Large intestine (tissue), 3 donors: ENCODE data around the gene GGTLC2. TPM values are rescaled to one million over a fixed set of nuclear protein-coding genes. Genes with fewer than 3 reads are reported as not detected.
"Not testable (repeated sequence)": the region's sequence is repeated elsewhere in the genome, so short reads cannot be mapped to it uniquely, and the experiment has no call there.

ENCODE experiments used
- DNase-seq, 2 donors: peaks; one replicate each; pipeline versions ENCODE4 v3.0.0 to v3.0.0-alpha.2; 2013
- H3K27ac ChIP-seq: one replicate; pipeline ENCODE4 v1.5.1; 2013; ENCODE audit warnings: low read length
- H3K27me3 ChIP-seq: 2 replicates; pipeline ENCODE4 v1.6.1; 2013; ENCODE audit warnings: low read length; ENCODE audit not compliant: control insufficient read depth, insufficient read depth
- H3K36me3 ChIP-seq: 2 replicates; pipeline ENCODE4 v1.6.1; 2013; ENCODE audit warnings: low read length; ENCODE audit not compliant: control insufficient read depth, insufficient read depth
- H3K4me1 ChIP-seq: one replicate; pipeline ENCODE4 v1.6.1; 2013; ENCODE audit warnings: low read length; ENCODE audit not compliant: control insufficient read depth, insufficient read depth
- H3K4me3 ChIP-seq: one replicate; pipeline ENCODE4 v1.5.1; 2013; ENCODE audit warnings: low read length
- H3K9me3 ChIP-seq: one replicate; pipeline ENCODE4 v1.6.1; 2013; ENCODE audit warnings: mild to moderate bottlenecking, low read depth, low read length, moderate library complexity; ENCODE audit not compliant: control insufficient read depth
- WGBS: methylation state at CpG from one replicate; pipeline ENCODE4 v1.1.5; 2013; ENCODE audit warnings: low lambda C conversion rate; ENCODE audit not compliant: insufficient coverage; 5-methylcytosine and 5-hydroxymethylcytosine counted together
- polyA plus RNA-seq: library from polyadenylated mRNA; unstranded; fragments of 120-200 nt; gene quantifications from one replicate; pipeline ENCODE4 v1.2.1, GENCODE V29; 2013

GGTLC2 gene
- polyA plus RNA-seq, 1 donor, result not detected

DNA sequence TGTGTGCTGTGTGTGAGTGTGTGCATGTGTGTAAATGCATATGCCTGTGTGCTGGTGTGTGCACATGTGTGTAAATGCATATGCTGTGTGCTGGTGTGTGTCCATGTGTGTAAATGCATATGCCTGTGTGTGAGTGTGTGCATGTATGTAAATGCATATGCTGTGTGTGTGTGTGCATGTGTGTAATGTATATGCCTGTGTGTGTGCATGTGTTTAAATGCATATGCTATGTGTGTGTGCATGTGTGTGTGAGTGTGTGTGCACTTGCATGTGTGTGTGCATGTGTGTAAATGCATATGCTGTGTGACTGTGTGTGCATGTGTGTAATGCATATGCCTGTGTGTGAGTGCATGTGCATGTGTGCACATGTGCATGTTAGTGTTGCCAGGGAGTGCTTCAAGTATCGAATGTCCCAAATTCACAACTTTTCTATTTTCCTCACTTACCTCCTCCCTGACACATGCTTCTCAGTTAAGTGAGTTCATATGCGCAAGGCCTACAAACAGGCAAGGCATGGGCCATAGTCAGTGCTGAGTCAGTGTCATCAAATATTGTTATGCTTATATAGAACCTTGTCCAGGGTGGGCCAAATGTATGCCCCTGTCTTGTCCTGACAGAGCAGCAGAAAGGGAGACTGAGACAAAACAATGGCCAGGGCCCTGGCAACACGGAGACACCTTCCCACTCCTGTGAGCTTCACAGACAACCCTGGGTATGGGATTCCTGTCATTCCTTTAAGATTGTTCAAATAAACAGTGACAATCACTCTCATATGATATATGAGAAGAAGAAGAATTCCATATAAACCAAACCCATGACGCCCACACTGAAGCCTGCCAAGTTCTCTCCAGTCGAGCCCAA lies 38.6 kb downstream of the GGTLC2 start:
- Histone ChIP-seq H3K36me3 (no peaks in the 10 kb centered on the region), H3K4me1 (peaks cover 62% of the 10 kb centered on the region), H3K27ac (no peak overlapping the region), H3K27me3 (no peaks in the 10 kb centered on the region), H3K9me3 (no peaks in the 10 kb centered on the region), H3K4me3 (no peak overlapping the region)
- no CpG with 5 or more reads among the region's 5 CpGs for WGBS
- no peak for DNase-seq

DNA sequence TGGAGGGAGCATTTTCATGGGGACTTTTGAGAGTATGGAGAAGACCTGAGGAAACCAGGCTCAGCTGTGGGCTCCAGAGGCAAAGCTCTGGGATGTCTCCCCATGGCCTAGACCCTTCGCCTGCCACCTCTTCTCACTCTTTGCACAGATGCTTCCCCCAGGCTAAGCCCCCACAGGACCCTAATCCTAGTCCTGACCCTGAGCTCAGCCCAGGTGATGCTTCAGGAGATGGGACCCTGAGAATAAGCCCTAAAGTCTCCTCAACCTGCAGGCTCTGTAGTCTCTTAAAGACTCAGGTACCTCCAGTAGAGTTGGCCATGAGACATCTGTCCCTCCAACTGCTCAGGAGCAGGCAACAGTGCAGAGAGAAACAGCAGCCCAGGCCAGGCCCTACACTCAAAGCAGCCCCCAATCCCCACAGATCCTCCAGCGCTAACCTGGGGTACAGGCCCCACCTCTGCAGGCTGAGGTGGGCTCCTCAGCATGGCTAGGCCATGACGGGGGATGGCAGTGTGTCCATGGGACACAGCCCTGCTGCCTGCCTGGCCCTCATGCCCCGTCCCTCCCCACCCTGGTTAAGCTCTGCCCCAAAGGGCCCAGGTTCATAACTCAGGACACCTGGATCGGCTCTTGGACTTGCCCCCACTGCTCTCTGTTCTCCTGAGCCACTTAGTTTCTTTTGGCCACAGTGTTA lies 39.4 kb downstream of the GGTLC2 start:
- no peak overlapping the region for H3K27ac ChIP-seq

DNA sequence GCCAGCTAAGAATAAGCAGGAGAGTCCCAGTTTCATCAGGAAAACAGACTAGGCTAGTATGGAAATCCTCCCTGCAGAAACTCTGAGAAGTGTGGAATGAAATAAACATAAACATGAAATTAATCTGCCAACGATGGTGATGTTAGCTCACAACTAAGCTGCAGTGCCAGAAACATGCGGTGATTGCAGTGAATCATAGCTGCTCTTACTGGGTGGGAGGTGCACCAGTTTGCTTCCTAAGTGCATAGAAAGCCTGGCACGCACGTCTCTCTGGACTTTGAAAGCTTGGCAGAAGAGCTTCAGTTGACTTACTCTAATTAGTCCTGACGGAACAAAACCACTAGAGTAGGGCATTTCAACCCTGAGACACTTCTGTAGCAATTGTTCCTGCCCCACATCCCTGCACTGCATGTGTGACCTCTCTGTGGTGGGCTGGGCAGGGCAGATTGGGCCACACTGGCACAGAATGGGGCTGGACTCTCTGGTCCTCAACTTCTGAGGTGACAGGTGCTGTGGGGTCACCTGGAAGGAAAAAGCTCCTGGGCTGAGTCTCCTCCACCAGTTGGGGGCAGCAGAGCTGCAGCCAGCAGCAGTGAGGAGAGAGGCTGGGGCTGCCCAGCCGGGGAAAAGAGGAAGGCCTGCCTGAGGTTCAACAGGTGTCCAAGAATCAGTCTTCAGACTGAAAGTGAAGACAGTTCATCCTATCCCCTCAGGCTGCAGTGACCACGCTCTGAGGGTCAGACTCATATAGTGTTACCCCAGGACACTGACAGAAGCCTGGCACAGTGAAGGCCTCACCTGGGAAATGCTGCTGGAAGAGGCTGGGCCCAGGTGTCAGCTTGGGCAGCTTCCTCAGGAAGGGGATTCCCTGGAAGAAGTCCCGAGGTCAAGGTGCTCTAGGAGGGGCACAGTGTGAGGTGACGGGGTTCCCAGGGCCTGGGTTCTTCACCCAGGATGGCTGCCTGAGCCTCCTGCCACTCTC lies 40.5 kb downstream of the GGTLC2 start:
- peak overlapping the region; percentile 50 for H3K27ac ChIP-seq
- H3K9me3 ChIP-seq, result no peaks in the 10 kb centered on the region
- H3K4me1 ChIP-seq, result peaks cover 53% of the 10 kb centered on the region
- no CpG with 5 or more reads among the region's 9 CpGs for WGBS
- no peak overlapping the region for H3K4me3 ChIP-seq
- H3K27me3 ChIP-seq, result no peaks in the 10 kb centered on the region
- H3K36me3 ChIP-seq, result no peaks in the 10 kb centered on the region
- DNase-seq, result peak in 1 of 2 donors; percentile 35

More for the DNA sequence above, 39.4 kb downstream of the GGTLC2 start:
- DNase-seq, result no peak
- no CpG with 5 or more reads among the region's 5 CpGs for WGBS
- H3K9me3 ChIP-seq, result no peaks in the 10 kb centered on the region
- H3K36me3 ChIP-seq, result no peaks in the 10 kb centered on the region
- H3K4me3 ChIP-seq, result no peak overlapping the region
- no peaks in the 10 kb centered on the region for H3K27me3 ChIP-seq
- peaks cover 62% of the 10 kb centered on the region for H3K4me1 ChIP-seq

DNA sequence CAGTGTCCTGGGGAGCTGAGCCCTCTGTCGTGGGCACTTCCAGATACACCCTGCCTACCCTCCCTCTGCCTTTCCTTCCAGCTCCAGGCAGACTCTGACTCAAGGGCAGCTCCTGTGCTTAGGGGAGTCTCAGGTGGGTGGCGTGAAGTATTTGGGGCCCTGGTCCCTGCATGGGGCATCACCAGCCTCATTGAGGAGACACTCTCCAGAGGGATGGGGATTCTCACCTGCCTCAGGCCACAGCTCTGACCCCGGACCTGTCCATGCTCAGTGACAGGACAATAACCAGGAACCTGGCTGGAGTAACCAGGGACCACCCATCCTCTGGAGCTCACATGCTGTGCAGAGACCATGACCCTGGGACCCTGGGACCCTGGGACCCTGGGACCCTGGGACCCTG lies 41.2 kb downstream of the GGTLC2 start:
- H3K4me3 ChIP-seq, result no peak overlapping the region
- no peaks in the 10 kb centered on the region for H3K27me3 ChIP-seq
- H3K4me1 ChIP-seq, result peaks cover 46% of the 10 kb centered on the region
- no peak for DNase-seq
- no peak overlapping the region for H3K27ac ChIP-seq
- no CpG with 5 or more reads among the region's 3 CpGs for whole genome bisulfite sequencing
- no peaks in the 10 kb centered on the region for H3K9me3 ChIP-seq
- H3K36me3 ChIP-seq, result no peaks in the 10 kb centered on the region

DNA sequence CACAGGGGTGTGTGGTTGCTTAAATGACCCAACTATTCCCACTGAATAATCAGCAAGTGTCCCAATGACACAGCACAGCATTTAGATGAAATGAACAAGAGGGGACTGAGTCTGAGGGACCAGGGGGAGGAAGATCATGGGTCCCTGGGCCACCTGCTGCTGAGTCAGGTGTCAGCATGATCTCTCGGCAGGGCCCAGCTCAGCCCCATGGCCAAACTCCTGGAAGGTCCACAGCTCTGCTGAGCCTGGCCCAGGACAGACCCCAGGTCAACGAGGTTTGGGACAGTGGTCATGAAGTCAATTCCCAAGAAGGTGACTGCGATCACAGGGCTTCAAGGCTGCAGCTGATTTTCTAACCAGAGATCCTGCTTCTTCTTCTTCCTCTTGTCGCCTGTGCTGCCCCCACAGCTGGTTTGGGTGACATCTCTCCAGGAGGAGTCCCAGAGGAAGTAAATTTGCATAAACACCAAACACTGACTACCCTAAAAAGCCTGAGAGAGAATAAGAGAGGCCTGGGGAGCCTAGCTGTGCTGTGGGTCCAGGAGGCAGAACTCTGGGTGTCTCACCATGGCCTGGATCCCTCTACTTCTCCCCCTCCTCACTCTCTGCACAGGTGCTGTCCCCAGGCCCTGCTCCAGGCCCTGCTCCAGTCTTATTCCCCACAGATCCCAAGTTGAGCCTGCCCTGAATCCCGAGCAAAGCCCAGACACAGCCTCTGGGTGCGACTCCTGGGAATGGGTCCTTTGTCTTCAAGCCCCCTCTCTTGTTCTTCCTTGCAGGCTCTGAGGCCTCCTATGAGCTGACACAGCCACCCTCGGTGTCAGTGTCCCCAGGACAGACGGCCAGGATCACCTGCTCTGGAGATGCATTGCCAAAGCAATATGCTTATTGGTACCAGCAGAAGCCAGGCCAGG lies 42.0 kb downstream of the GGTLC2 start:
- not testable (repeated sequence) for H3K36me3 ChIP-seq, H3K27ac ChIP-seq, DNase-seq, H3K9me3 ChIP-seq, H3K27me3 ChIP-seq, H3K4me3 ChIP-seq
- no CpG with 5 or more reads among the region's 8 CpGs for WGBS
- H3K4me1 ChIP-seq, result peaks cover 40% of the 10 kb centered on the region

DNA sequence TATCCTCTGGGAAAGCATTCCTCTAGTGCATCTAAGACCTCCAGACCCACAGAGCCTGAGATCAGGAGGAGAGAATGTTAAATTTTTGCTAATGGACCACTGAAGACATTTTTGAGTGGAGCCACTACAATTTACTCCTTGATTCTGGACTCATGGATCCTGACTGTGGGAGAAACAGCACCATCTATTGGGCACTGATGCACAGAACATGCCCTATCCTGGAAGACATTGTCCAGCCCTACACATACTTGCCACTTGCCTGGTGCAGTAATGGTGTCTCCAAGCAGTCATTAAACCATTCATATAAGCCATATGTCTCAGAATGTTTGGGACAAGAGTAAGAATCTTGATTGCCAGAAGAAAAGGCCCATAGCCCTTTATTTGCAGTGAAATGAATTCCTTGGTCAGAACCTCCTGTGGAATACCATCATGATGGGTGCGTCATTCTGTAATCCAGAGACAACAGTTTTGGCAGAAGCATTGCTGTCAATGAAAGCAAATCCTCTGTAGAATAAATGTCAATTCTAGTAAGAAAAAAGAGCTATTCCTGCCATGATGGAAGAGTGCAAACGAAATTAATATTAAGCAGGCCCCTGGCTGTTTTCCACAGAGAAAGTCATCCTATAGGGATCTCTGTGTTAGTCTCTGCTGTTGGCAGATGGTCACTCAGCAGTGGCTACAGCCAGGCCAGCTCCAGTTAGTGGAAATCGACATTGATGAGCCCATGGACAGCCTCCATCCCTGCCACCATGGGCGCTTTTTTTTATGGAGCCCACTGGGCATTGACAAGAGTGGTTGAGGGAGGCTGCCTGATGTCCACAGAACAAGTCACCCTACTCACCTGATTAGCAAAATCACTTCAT lies 43.5 kb downstream of the GGTLC2 start:
- Histone ChIP-seq H3K36me3 (no peaks in the 10 kb centered on the region), H3K27ac (no peak overlapping the region), H3K4me1 (peaks cover 39% of the 10 kb centered on the region), H3K9me3 (no peaks in the 10 kb centered on the region), H3K4me3 (no peak overlapping the region), H3K27me3 (no peaks in the 10 kb centered on the region)
- no CpG with 5 or more reads among the region's 4 CpGs for WGBS
- DNase-seq, result peak in 1 of 2 donors; percentile 35

DNA sequence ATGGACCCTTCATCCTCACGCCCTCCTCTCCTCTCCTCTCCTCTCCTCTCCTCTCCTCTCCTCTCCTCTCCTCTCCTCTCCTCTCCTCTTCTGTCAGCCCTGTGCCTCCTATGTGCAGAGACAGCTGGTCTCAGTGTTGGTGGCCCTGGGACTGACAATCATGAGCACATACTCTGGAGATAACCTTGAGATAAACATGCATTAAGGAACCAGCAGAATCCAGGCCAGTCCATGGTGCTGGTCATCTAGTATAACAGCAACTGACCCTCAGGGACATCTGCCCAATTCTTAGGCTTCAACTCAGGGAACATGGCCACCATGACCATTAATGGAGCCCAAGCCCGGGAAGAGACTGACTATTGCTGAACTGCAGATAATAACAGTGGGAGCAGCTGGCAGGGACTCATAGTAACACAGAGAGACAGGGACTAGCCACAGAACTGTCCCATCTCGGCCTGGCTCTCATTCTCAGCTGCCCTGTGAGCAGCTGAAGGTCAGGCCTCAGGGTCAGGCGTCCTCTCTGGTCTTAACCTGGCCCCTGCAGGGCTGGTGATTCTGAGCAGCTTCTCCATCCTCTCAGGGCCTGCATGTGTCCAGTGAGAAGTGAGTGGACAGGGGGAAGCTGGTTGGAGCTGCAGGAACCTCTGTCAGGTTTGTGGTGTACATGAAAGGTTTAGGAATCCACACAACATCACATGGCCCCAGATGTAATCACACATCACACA lies 45.4 kb downstream of the GGTLC2 start:
- no CpG with 5 or more reads among the region's 4 CpGs for WGBS
- Histone ChIP-seq H3K4me1 (peaks cover 32% of the 10 kb centered on the region), H3K36me3 (no peaks in the 10 kb centered on the region), H3K9me3 (no peaks in the 10 kb centered on the region), H3K4me3 (no peak overlapping the region), H3K27ac (no peak overlapping the region), H3K27me3 (no peaks in the 10 kb centered on the region)
- DNase-seq, result no peak

DNA sequence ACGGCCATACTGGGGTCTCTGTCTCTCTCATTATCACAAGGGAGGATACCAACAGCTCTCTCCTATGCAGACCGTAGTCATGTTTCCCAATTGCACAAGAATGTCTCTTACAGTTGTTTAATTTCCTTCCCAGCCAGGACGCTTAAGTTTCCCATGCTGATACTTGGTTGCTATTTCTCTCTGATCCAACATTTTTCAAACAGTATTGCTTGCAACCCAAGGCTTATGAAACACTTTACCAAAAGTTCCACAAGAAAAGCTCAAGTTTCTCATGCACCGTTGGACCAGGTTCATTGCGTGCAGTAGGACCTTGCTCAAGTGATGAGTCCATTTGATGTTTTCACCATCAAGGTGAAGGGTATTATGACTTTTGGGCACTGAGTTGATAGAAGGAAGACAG lies 46.6 kb downstream of the GGTLC2 start:
- WGBS, result 70% methylated on average over 2 of the region's 5 CpGs
- no peak overlapping the region for H3K27ac ChIP-seq
- no peak for DNase-seq
- no peaks in the 10 kb centered on the region for H3K9me3 ChIP-seq
- H3K4me3 ChIP-seq, result no peak overlapping the region
- no peaks in the 10 kb centered on the region for H3K27me3 ChIP-seq
- no peaks in the 10 kb centered on the region for H3K36me3 ChIP-seq
- H3K4me1 ChIP-seq, result peaks cover 22% of the 10 kb centered on the region
